ENCODE measurements around the gene DLL3. TPM values are rescaled to one million over a fixed set of nuclear protein-coding genes. Genes with fewer than 3 reads are reported as not detected.

Gene DLL3
- total RNA-seq, 1 donor from 2014 or later = 4.7 TPM

DNA sequence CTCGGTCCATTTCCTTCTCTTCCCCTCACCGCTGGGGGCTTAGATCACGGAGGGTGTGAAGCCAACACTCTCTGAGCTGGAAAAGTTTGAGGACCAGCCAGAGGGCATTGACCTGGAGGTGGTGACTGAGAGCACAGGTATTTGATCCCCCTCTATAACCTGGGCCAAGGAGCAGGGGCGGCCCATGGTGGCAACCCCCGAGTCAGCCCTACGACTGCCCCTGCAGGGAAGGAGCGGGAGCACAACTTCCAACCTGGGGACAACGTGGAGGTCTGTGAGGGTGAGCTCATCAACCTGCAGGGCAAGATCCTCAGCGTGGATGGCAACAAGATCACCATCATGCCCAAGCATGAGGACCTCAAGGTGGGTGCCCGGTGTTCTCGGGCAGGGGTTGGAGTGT is 29.7 kb upstream of the DLL3 start:
- TF ChIP-seq CTCF (IDR thresholded peaks at IDR 0.05; ENCODE audit: insufficient read depth, low read length, poor library complexity, severe bottlenecking) = no peak
- no peak for DNase-seq (ENCODE audit: low read depth)
- Histone ChIP-seq H3K36me3 (ENCODE audit: control insufficient read depth, insufficient read depth, low read length) (peaks cover 2% of the 10 kb centered on the region), H3K4me3 (ENCODE audit: low read depth, low read length) (no peak overlapping the region), H3K27me3 (ENCODE audit: control insufficient read depth, insufficient read depth, low read length) (no peaks in the 10 kb centered on the region)

GRCh38 chr19:39469567-39469966 is 29.2 kb upstream of the DLL3 start:
- no peak overlapping the region for H3K4me3 ChIP-seq (ENCODE audit: low read depth, low read length)
- peaks cover 3% of the 10 kb centered on the region for H3K36me3 ChIP-seq (ENCODE audit: control insufficient read depth, insufficient read depth, low read length)
- TF ChIP-seq CTCF (IDR thresholded peaks at IDR 0.05; ENCODE audit: insufficient read depth, low read length, poor library complexity, severe bottlenecking) = no peak
- H3K27me3 ChIP-seq (ENCODE audit: control insufficient read depth, insufficient read depth, low read length) = no peaks in the 10 kb centered on the region
- DNase-seq (ENCODE audit: low read depth) = no peak

DNA sequence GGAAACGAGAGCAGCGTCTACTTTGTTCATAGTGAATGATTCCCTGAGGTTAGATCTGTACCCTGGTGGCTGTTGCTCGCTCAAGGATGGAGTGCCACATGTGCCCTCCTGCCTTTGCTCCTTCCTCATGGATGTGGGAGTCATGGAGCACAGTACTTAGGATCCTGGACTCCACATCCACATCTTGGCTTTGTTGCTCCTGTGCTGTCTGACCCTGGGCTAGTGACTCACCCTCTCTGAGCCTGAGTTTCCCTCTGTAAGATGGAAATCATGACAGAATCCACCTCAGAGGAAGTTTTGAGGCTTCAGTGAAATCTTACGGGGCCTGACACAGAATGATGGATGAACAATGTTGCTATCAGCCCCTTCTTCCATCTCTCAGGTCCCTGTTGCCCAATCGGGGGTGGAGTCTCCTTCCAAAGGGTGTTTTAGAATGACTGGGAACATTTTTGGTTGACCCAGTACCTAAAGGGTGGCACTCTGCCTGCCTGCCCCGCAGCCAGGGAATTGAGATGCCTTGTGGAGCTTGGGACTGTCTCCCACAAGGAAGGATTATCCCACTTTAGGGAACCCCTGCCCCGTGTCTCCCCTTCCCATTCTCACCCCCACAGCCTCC is 27.9 kb upstream of the DLL3 start:
- Histone ChIP-seq H3K27me3 (ENCODE audit: control insufficient read depth, insufficient read depth, low read length) (no peaks in the 10 kb centered on the region), H3K36me3 (ENCODE audit: control insufficient read depth, insufficient read depth, low read length) (peaks cover 3% of the 10 kb centered on the region), H3K4me3 (ENCODE audit: low read depth, low read length) (no peak overlapping the region)
- TF ChIP-seq CTCF (IDR thresholded peaks at IDR 0.05; ENCODE audit: insufficient read depth, low read length, poor library complexity, severe bottlenecking) = no peak
- no peak for DNase-seq (ENCODE audit: low read depth)

GRCh38 chr19:39471756-39472536 is 26.8 kb upstream of the DLL3 start:
- peaks cover 4% of the 10 kb centered on the region for H3K36me3 ChIP-seq (ENCODE audit: control insufficient read depth, insufficient read depth, low read length)
- H3K27me3 ChIP-seq (ENCODE audit: control insufficient read depth, insufficient read depth, low read length) = no peaks in the 10 kb centered on the region
- no peak for DNase-seq (ENCODE audit: low read depth)
- TF ChIP-seq CTCF (IDR thresholded peaks at IDR 0.05; ENCODE audit: insufficient read depth, low read length, poor library complexity, severe bottlenecking) = no peak
- no peak overlapping the region for H3K4me3 ChIP-seq (ENCODE audit: low read depth, low read length)

GRCh38 chr19:39472746-39473442 is 25.9 kb upstream of the DLL3 start:
- no peak for DNase-seq (ENCODE audit: low read depth)
- H3K4me3 ChIP-seq (ENCODE audit: low read depth, low read length) = no peak overlapping the region
- H3K27me3 ChIP-seq (ENCODE audit: control insufficient read depth, insufficient read depth, low read length) = no peaks in the 10 kb centered on the region
- TF ChIP-seq CTCF (IDR thresholded peaks at IDR 0.05; ENCODE audit: insufficient read depth, low read length, poor library complexity, severe bottlenecking) = no peak
- H3K36me3 ChIP-seq (ENCODE audit: control insufficient read depth, insufficient read depth, low read length) = peaks cover 4% of the 10 kb centered on the region

All from kidney epithelial cell (primary cell).